HG03571 (cell line): ENCODE results near the gene STRIT1.
"Not testable (repeated sequence)": the region's sequence is repeated elsewhere in the genome, so short reads cannot be mapped to it uniquely, and the experiment has no call there.

ENCODE experiments used
- ATAC-seq: cut with Tn5 transposase; IDR thresholded peaks from one replicate; pipeline ENCODE4 v1.9.1; 2021; ENCODE audit not compliant: unreplicated experiment

Gene STRIT1

GRCh38 chr3:155313916-155314315 lies 20.4 kb upstream of the STRIT1 start:
- no peak for ATAC-seq

- no peak for ATAC-seq
Observed at GRCh38 chr3:155313300-155313699, 19.8 kb upstream of the STRIT1 start.

- ATAC-seq: no peak
Observed at GRCh38 chr3:155312781-155313180, 19.3 kb upstream of the STRIT1 start.

- no peak for ATAC-seq
Observed at GRCh38 chr3:155309581-155309980, 16.1 kb upstream of the STRIT1 start.

GRCh38 chr3:155308831-155309230 lies 15.3 kb upstream of the STRIT1 start:
- ATAC-seq: no peak

GRCh38 chr3:155307183-155307582 lies 13.7 kb upstream of the STRIT1 start:
- ATAC-seq: no peak

GRCh38 chr3:155304394-155304793 lies 10.9 kb upstream of the STRIT1 start:
- ATAC-seq: no peak

- ATAC-seq: no peak
Observed at GRCh38 chr3:155303540-155304097, 10.1 kb upstream of the STRIT1 start.

- no peak for ATAC-seq
Observed at GRCh38 chr3:155302891-155303290, 9.4 kb upstream of the STRIT1 start.

- ATAC-seq: no peak
Observed at GRCh38 chr3:155302481-155302880, 9.0 kb upstream of the STRIT1 start.

GRCh38 chr3:155297100-155297499 lies 3.6 kb upstream of the STRIT1 start:
- ATAC-seq: no peak

- ATAC-seq: no peak
Observed at GRCh38 chr3:155296413-155296812, 2.9 kb upstream of the STRIT1 start.

GRCh38 chr3:155292693-155293092 lies 790 bp downstream of the STRIT1 start:
- ATAC-seq: no peak

GRCh38 chr3:155292133-155292532 lies 1.4 kb downstream of the STRIT1 start:
- ATAC-seq: no peak

GRCh38 chr3:155286736-155287135 lies 6.7 kb downstream of the STRIT1 start:
- ATAC-seq: no peak

GRCh38 chr3:155285936-155286335 lies 7.5 kb downstream of the STRIT1 start:
- ATAC-seq: no peak

- no peak for ATAC-seq
Observed at GRCh38 chr3:155283092-155284056, 10.1 kb downstream of the STRIT1 start.

GRCh38 chr3:155282385-155283091 lies 10.9 kb downstream of the STRIT1 start:
- no peak for ATAC-seq

- ATAC-seq: no peak
Observed at GRCh38 chr3:155281912-155282311, 11.6 kb downstream of the STRIT1 start.

GRCh38 chr3:155276089-155276488 lies 17.4 kb downstream of the STRIT1 start:
- not testable (repeated sequence) for ATAC-seq

- not testable (repeated sequence) for ATAC-seq
Observed at GRCh38 chr3:155275159-155275754, 18.2 kb downstream of the STRIT1 start.
